RPMI7951 (cell line): ENCODE data around the gene SLC25A14. TPM values are rescaled to one million over a fixed set of nuclear protein-coding genes. Genes with fewer than 3 reads are reported as not detected.

Experiments
- DNase-seq: peaks from one replicate; pipeline ENCODE4 v3.0.0-alpha.2; 2012; ENCODE audit warnings: low read depth
- total RNA-seq: library from RNA; depleted of rRNA; stranded (reverse); fragments of >200 nt; shearing (Covaris generic); gene quantifications from 2 replicates; pipeline ENCODE4 v1.2.3, GENCODE V29; 2014; rRNA removed

The SLC25A14 gene
- total RNA-seq, 1 experiment from 2014 or later, result 13.2 TPM

GRCh38 chrX:130378024-130378669 lies 38.4 kb downstream of the SLC25A14 start:
- peak; percentile 5 for DNase-seq

- no peak for DNase-seq
Observed at GRCh38 chrX:130385520-130385919, 45.8 kb downstream of the SLC25A14 start, which contains the start of gene GPR119. TSS of gene GPR119 (minus strand) at chrX:130385674. CDS start at chrX:130385447, 227 bp downstream.

- no peak for DNase-seq
Observed at GRCh38 chrX:130386408-130386808, 46.7 kb downstream of the SLC25A14 start.

- peak; percentile 28 for DNase-seq
Observed at GRCh38 chrX:130393451-130394074, 53.8 kb downstream of the SLC25A14 start.

GRCh38 chrX:130395341-130395740 lies 55.6 kb downstream of the SLC25A14 start:
- peak; percentile 1 for DNase-seq

- DNase-seq, result peak; percentile 63
Observed at GRCh38 chrX:130401415-130402207, 61.9 kb downstream of the SLC25A14 start, which contains the start of gene RBMX2. TSS of gene RBMX2 (plus strand) at chrX:130401987. CDS start at chrX:130402033, 46 bp downstream.

GRCh38 chrX:130402208-130402684 lies 62.5 kb downstream of the SLC25A14 start:
- DNase-seq, result no peak

GRCh38 chrX:130413415-130413814 lies 73.7 kb downstream of the SLC25A14 start:
- DNase-seq, result no peak

GRCh38 chrX:130414800-130415199 lies 75.1 kb downstream of the SLC25A14 start:
- DNase-seq, result no peak

GRCh38 chrX:130415201-130415600 lies 75.5 kb downstream of the SLC25A14 start:
- DNase-seq, result no peak

- DNase-seq, result no peak
Observed at GRCh38 chrX:130416785-130417184, 77.1 kb downstream of the SLC25A14 start.

GRCh38 chrX:130418066-130418465 lies 78.3 kb downstream of the SLC25A14 start:
- no peak for DNase-seq

- DNase-seq, result no peak
Observed at GRCh38 chrX:130418740-130419139, 79.0 kb downstream of the SLC25A14 start.

GRCh38 chrX:130419263-130419662 lies 79.5 kb downstream of the SLC25A14 start:
- no peak for DNase-seq

Other genes with a start within 250 kb of the SLC25A14 start
- gene ELF4, start 229.4 kb upstream of the SLC25A14 start, total RNA-seq, result 10.5 and 10.6 TPM in 2 replicates
- 12.8 and 17.3 TPM in 2 replicates for gene AIFM1, start 174.1 kb upstream of the SLC25A14 start, total RNA-seq
- gene RAB33A, start 168.0 kb upstream of the SLC25A14 start, total RNA-seq, result 1.6 and 2.0 TPM in 2 replicates
- gene ZNF280C, start 71.0 kb upstream of the SLC25A14 start, total RNA-seq, result 2.8 and 4.1 TPM in 2 replicates
- not detected in 2 replicates for gene GPR119, start 45.8 kb downstream of the SLC25A14 start, total RNA-seq
- gene RBMX2, start 62.1 kb downstream of the SLC25A14 start, total RNA-seq, result 19.5 and 19.7 TPM in 2 replicates